HEK293 (cell line): ENCODE measurements around the gene BORCS6.

Experiments
- GLIS1 ChIP-seq: fragments of 450-650 bp; formaldehyde crosslinking; IDR thresholded peaks from 2 replicates; pipeline ENCODE4 v1.5.1; 2016; ENCODE audit warnings: missing biosample characterization, missing genetic modification characterization
- GLIS2 ChIP-seq: fragments of 450-650 bp; formaldehyde crosslinking; IDR thresholded peaks from 2 replicates; pipeline ENCODE4 v1.5.1; 2016; ENCODE audit warnings: missing biosample characterization, missing genetic modification characterization
- HOXC10 ChIP-seq: sonication (generic); formaldehyde crosslinking; IDR thresholded peaks from 2 replicates; pipeline ENCODE4 v1.8.1; 2023; ENCODE audit warnings: mild to moderate bottlenecking, missing genetic modification reagents
- KLF16 ChIP-seq: fragments of 450-650 bp; formaldehyde crosslinking; IDR thresholded peaks from 2 replicates; pipeline ENCODE4 v1.5.1; 2017; ENCODE audit warnings: missing biosample characterization, missing genetic modification characterization
- SP2 ChIP-seq: fragments of 450-650 bp; formaldehyde crosslinking; IDR thresholded peaks from 2 replicates; pipeline ENCODE4 v1.5.1; 2016; ENCODE audit warnings: missing biosample characterization, missing genetic modification characterization
- TRIM28 ChIP-seq: IDR thresholded peaks from 2 replicates; pipeline ENCODE4 v1.6.1; 2011; ENCODE audit warnings: low read length, control low read depth, borderline replicate concordance
- WT1 ChIP-seq: fragments of 450-650 bp; formaldehyde crosslinking; IDR thresholded peaks from 2 replicates; pipeline ENCODE4 v1.5.1; 2016; ENCODE audit warnings: missing biosample characterization, missing genetic modification characterization
- YY1 ChIP-seq: fragments of 450-650 bp; formaldehyde crosslinking; IDR thresholded peaks from 2 replicates; pipeline ENCODE4 v1.5.1; 2018; ENCODE audit warnings: missing biosample characterization, missing genetic modification characterization
- ZBTB21 ChIP-seq: fragments of 450-650 bp; formaldehyde crosslinking; IDR thresholded peaks from 2 replicates; pipeline ENCODE4 v1.5.1; 2017; ENCODE audit warnings: missing biosample characterization, missing genetic modification characterization
- ZBTB48 ChIP-seq: fragments of 450-650 bp; formaldehyde crosslinking; IDR thresholded peaks from 2 replicates; pipeline ENCODE4 v1.5.1; 2016; ENCODE audit warnings: missing biosample characterization, missing genetic modification characterization
- ZNF114 ChIP-seq: fragments of 450-650 bp; formaldehyde crosslinking; IDR thresholded peaks from 2 replicates; pipeline ENCODE4 v1.5.0; 2017; ENCODE audit warnings: missing biosample characterization, missing genetic modification characterization
- ZNF146 ChIP-seq: fragments of 450-650 bp; formaldehyde crosslinking; IDR thresholded peaks from 2 replicates; pipeline ENCODE4 v1.5.1; 2016; ENCODE audit warnings: missing biosample characterization, missing genetic modification characterization
- ZNF169 ChIP-seq: fragments of 450-650 bp; formaldehyde crosslinking; IDR thresholded peaks from 2 replicates; pipeline ENCODE4 v1.5.1; 2016; ENCODE audit warnings: missing biosample characterization, missing genetic modification characterization
- ZNF175 ChIP-seq: fragments of 450-650 bp; formaldehyde crosslinking; IDR thresholded peaks from 2 replicates; pipeline ENCODE4 v1.5.1; 2016; ENCODE audit warnings: missing biosample characterization, missing genetic modification characterization
- ZNF239 ChIP-seq: fragments of 450-650 bp; formaldehyde crosslinking; IDR thresholded peaks from 2 replicates; pipeline ENCODE4 v1.5.1; 2016; ENCODE audit warnings: missing biosample characterization, missing genetic modification characterization
- ZNF248 ChIP-seq: fragments of 450-650 bp; formaldehyde crosslinking; IDR thresholded peaks from 2 replicates; pipeline ENCODE4 v1.5.1; 2017; ENCODE audit warnings: missing biosample characterization, missing genetic modification characterization
- ZNF366 ChIP-seq: fragments of 450-650 bp; formaldehyde crosslinking; conservative IDR thresholded peaks from 2 replicates; pipeline ENCODE4 v1.5.1; 2016; ENCODE audit warnings: missing biosample characterization, missing genetic modification characterization
- ZNF433 ChIP-seq: fragments of 450-650 bp; formaldehyde crosslinking; IDR thresholded peaks from 2 replicates; pipeline ENCODE4 v1.5.1; 2016; ENCODE audit warnings: missing biosample characterization, missing genetic modification characterization, low read depth
- ZNF501 ChIP-seq: fragments of 450-650 bp; formaldehyde crosslinking; IDR thresholded peaks from 2 replicates; pipeline ENCODE4 v1.5.1; 2016; ENCODE audit warnings: missing biosample characterization, missing genetic modification characterization
- ZNF658 ChIP-seq: fragments of 450-650 bp; formaldehyde crosslinking; IDR thresholded peaks from 2 replicates; pipeline ENCODE4; 2016; ENCODE audit warnings: missing biosample characterization, missing genetic modification characterization
- ZNF776 ChIP-seq: fragments of 450-650 bp; formaldehyde crosslinking; IDR thresholded peaks from 2 replicates; pipeline ENCODE4 v1.5.0; 2017; ENCODE audit warnings: missing biosample characterization, missing genetic modification characterization, borderline replicate concordance
- ZNF777 ChIP-seq: fragments of 450-650 bp; formaldehyde crosslinking; IDR thresholded peaks from 2 replicates; pipeline ENCODE4 v1.5.1; 2017; ENCODE audit warnings: missing biosample characterization, missing genetic modification characterization, borderline replicate concordance
- ZNF785 ChIP-seq: fragments of 450-650 bp; formaldehyde crosslinking; IDR thresholded peaks from 2 replicates; pipeline ENCODE4 v1.5.1; 2016; ENCODE audit warnings: missing biosample characterization, missing genetic modification characterization
- ZSCAN30 ChIP-seq: fragments of 450-650 bp; IDR thresholded peaks from 2 replicates; pipeline ENCODE4 v1.5.1; 2018; ENCODE audit warnings: missing biosample characterization, mild to moderate bottlenecking, missing genetic modification characterization, moderate library complexity
- TF ChIP-seq, protein P1 (sequence below): fragments of 450-650 bp; formaldehyde crosslinking; IDR thresholded peaks from 2 replicates; pipeline ENCODE4 v1.5.1; 2016; ENCODE audit warnings: missing biosample characterization, missing genetic modification characterization
- TF ChIP-seq, protein P2 (sequence below): fragments of 450-650 bp; formaldehyde crosslinking; conservative IDR thresholded peaks from 2 replicates; pipeline ENCODE4 v1.5.1; 2016; ENCODE audit warnings: low read depth, missing biosample characterization, missing genetic modification characterization
- TF ChIP-seq, protein P3 (sequence below): fragments of 450-650 bp; formaldehyde crosslinking; IDR thresholded peaks from 2 replicates; pipeline ENCODE4 v1.5.1; 2016; ENCODE audit warnings: missing biosample characterization, missing genetic modification characterization, borderline replicate concordance
- TF ChIP-seq, protein P4 (sequence below): fragments of 450-650 bp; formaldehyde crosslinking; IDR thresholded peaks from 2 replicates; pipeline ENCODE4 v1.5.1; 2017; ENCODE audit warnings: missing biosample characterization, missing genetic modification characterization

BORCS6 gene

DNA sequence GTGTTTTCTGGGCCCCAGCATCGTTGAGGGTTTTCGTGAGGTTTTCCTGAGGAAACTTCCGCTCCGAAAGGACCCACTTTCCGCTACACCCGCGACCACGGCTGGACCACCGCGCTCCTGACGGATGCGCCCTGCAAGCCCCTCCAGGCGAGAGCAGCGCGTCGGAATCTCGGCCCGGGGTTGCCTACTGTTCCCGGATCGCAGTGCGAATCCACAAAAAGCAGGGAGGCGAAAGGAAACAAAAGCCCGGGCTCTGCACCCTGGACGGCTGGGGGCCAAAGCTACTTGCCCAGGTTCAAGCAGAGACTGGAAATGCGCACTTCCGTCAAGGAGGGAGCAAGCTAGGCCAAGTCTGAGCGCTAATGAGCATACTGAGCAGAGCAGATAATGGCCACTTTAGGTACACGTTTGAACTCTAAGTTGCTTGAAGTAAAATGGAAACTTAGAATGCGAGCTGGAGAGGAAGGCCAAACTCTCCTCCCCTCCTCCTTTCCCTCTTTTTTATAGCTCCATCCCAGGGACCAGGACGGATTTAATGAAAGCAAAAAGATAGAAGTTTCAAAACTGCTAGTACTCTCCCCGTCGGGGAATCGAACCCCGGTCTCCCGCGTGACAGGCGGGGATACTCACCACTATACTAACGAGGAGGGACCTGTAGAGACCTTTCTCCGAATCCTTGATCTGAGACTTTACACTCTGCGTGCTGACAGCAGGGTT lies 31.8 kb upstream of the BORCS6 start (continued):
- TF ChIP-seq KLF16 (tag by site-specific recombination) (peak; percentile 22; the same call in 1 of the 2 replicates), ZNF366 (tag by site-specific recombination) (peak; percentile 85; the same call in 1 of the 2 replicates), GLIS1 (tag by site-specific recombination) (no peak), ZNF248 (no peak), TRIM28 (no peak), HOXC10 (CRISPR knock-in tag) (no peak), ZSCAN30 (tag by site-specific recombination) (peak; percentile 95), ZBTB21 (no peak), ZNF776 (tag by site-specific recombination) (no peak), ZNF239 (tag by site-specific recombination) (no peak), ZNF501 (tag by site-specific recombination) (0 out of 2 replicates have a peak, but pooled peaks have one; percentile 1), ZNF785 (tag by site-specific recombination) (no peak), ZNF777 (tag by site-specific recombination) (no peak; the same call in 1 of the 2 replicates), ZNF175 (tag by site-specific recombination) (no peak), ZNF114 (no peak), GLIS2 (tag by site-specific recombination) (no peak), WT1 (tag by site-specific recombination) (no peak; the same call in 1 of the 2 replicates), ZNF146 (no peak; the same call in 1 of the 2 replicates), SP2 (tag by site-specific recombination) (no peak), ZBTB48 (peak; percentile 87; the same call in 1 of the 2 replicates), ZNF658 (tag by site-specific recombination) (no peak), ZNF433 (tag by site-specific recombination) (no peak), YY1 (peak; percentile 62), ZNF169 (tag by site-specific recombination) (no peak)
- TF ChIP-seq, protein P1, sequence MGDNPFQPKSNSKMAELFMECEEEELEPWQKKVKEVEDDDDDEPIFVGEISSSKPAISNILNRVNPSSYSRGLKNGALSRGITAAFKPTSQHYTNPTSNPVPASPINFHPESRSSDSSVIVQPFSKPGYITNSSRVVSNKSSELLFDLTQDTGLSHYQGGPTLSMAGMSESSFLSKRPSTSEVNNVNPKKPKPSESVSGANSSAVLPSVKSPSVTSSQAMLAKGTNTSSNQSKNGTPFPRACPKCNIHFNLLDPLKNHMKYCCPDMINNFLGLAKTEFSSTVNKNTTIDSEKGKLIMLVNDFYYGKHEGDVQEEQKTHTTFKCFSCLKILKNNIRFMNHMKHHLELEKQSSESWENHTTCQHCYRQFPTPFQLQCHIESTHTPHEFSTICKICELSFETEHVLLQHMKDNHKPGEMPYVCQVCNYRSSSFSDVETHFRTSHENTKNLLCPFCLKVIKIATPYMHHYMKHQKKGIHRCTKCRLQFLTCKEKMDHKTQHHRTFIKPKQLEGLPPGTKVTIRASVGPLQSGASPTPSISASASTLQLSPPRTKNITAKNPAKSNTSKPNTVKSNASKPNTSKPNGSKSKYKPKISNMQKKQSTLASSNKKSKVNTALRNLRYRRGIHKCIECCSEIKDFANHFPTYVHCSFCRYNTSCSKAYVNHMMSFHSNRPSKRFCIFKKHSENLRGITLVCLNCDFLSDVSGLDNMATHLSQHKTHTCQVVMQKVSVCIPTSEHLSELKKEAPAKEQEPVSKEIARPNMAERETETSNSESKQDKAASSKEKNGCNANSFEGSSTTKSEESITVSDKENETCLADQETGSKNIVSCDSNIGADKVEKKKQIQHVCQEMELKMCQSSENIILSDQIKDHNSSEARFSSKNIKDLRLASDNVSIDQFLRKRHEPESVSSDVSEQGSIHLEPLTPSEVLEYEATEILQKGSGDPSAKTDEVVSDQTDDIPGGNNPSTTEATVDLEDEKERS, result 0 out of 2 replicates have a peak, but pooled peaks have one; percentile 61
- TF ChIP-seq, protein P2, sequence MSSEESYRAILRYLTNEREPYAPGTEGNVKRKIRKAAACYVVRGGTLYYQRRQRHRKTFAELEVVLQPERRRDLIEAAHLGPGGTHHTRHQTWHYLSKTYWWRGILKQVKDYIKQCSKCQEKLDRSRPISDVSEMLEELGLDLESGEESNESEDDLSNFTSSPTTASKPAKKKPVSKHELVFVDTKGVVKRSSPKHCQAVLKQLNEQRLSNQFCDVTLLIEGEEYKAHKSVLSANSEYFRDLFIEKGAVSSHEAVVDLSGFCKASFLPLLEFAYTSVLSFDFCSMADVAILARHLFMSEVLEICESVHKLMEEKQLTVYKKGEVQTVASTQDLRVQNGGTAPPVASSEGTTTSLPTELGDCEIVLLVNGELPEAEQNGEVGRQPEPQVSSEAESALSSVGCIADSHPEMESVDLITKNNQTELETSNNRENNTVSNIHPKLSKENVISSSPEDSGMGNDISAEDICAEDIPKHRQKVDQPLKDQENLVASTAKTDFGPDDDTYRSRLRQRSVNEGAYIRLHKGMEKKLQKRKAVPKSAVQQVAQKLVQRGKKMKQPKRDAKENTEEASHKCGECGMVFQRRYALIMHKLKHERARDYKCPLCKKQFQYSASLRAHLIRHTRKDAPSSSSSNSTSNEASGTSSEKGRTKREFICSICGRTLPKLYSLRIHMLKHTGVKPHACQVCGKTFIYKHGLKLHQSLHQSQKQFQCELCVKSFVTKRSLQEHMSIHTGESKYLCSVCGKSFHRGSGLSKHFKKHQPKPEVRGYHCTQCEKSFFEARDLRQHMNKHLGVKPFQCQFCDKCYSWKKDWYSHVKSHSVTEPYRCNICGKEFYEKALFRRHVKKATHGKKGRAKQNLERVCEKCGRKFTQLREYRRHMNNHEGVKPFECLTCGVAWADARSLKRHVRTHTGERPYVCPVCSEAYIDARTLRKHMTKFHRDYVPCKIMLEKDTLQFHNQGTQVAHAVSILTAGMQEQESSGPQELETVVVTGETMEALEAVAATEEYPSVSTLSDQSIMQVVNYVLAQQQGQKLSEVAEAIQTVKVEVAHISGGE (tag by site-specific recombination), result no peak
- TF ChIP-seq, protein P3, sequence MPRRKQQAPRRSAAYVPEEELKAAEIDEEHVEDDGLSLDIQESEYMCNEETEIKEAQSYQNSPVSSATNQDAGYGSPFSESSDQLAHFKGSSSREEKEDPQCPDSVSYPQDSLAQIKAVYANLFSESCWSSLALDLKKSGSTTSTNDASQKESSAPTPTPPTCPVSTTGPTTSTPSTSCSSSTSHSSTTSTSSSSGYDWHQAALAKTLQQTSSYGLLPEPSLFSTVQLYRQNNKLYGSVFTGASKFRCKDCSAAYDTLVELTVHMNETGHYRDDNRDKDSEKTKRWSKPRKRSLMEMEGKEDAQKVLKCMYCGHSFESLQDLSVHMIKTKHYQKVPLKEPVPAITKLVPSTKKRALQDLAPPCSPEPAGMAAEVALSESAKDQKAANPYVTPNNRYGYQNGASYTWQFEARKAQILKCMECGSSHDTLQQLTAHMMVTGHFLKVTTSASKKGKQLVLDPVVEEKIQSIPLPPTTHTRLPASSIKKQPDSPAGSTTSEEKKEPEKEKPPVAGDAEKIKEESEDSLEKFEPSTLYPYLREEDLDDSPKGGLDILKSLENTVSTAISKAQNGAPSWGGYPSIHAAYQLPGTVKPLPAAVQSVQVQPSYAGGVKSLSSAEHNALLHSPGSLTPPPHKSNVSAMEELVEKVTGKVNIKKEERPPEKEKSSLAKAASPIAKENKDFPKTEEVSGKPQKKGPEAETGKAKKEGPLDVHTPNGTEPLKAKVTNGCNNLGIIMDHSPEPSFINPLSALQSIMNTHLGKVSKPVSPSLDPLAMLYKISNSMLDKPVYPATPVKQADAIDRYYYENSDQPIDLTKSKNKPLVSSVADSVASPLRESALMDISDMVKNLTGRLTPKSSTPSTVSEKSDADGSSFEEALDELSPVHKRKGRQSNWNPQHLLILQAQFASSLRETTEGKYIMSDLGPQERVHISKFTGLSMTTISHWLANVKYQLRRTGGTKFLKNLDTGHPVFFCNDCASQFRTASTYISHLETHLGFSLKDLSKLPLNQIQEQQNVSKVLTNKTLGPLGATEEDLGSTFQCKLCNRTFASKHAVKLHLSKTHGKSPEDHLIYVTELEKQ (tag by site-specific recombination), result no peak
- TF ChIP-seq, protein P4, sequence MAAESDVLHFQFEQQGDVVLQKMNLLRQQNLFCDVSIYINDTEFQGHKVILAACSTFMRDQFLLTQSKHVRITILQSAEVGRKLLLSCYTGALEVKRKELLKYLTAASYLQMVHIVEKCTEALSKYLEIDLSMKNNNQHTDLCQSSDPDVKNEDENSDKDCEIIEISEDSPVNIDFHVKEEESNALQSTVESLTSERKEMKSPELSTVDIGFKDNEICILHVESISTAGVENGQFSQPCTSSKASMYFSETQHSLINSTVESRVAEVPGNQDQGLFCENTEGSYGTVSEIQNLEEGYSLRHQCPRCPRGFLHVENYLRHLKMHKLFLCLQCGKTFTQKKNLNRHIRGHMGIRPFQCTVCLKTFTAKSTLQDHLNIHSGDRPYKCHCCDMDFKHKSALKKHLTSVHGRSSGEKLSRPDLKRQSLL (tag by site-specific recombination), result peak; percentile 64; the same call in 1 of the 2 replicates
